Fibroblast of pulmonary artery (primary cell): ENCODE results near the gene DCUN1D3.

Source experiments
- DNase-seq: peaks from one replicate; pipeline ENCODE4 v3.0.0-alpha.2; 2010; ENCODE audit warnings: low read depth
- H3K4me3 ChIP-seq: replicated peaks from 2 replicates; pipeline ENCODE4 v1.5.1; 2011; ENCODE audit warnings: low read depth, mild to moderate bottlenecking, control low read depth, low read length, moderate library complexity
- TF ChIP-seq, protein P1 (sequence below): IDR thresholded peaks from 2 replicates; pipeline ENCODE4 v1.5.1; 2011; ENCODE audit warnings: mild to moderate bottlenecking, control low read depth, low read length, inconsistent platforms; ENCODE audit errors: missing control alignments

The DCUN1D3 gene

DNA sequence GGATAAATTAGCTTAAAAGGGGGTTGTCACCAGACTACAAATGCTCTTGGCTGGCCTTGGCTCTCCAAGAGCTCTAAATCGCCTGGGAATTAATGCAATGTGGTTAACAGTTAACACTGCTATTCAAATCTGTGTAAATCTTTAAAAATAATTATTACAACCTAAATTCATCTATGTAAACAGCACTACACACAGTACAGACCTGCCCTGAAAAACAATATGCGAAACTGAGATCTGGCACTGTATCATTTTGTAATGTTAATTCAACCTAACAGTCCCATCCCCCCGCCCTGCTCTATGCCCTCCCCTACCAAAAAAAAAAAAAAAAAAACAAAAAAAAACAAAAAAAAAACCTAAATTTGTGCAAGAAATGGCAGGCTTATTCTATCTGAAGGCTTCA is 40.9 kb downstream of the DCUN1D3 start:
- H3K4me3 ChIP-seq = no peak overlapping the region
- no peak for DNase-seq
- TF ChIP-seq, protein P1, sequence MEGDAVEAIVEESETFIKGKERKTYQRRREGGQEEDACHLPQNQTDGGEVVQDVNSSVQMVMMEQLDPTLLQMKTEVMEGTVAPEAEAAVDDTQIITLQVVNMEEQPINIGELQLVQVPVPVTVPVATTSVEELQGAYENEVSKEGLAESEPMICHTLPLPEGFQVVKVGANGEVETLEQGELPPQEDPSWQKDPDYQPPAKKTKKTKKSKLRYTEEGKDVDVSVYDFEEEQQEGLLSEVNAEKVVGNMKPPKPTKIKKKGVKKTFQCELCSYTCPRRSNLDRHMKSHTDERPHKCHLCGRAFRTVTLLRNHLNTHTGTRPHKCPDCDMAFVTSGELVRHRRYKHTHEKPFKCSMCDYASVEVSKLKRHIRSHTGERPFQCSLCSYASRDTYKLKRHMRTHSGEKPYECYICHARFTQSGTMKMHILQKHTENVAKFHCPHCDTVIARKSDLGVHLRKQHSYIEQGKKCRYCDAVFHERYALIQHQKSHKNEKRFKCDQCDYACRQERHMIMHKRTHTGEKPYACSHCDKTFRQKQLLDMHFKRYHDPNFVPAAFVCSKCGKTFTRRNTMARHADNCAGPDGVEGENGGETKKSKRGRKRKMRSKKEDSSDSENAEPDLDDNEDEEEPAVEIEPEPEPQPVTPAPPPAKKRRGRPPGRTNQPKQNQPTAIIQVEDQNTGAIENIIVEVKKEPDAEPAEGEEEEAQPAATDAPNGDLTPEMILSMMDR = no peak

DNA sequence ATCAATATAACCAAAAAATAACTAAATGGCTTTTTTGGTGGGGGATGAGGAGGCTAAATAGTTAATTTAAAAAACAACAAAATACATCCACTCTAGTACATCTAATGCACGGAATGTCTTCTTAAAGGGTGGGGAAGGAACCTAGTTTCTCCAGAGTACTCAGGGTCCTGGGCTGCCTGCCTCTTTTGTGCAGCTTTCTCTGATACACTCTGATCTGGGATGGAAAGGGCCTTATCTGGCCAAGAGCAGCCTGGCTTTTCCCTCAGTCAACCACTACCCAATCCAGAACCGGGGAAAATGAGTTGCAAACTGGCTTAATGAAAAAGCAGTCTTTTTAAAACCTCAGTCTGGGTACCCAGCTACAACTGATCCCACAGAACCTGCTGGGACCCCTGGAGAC is 42.9 kb downstream of the DCUN1D3 start:
- TF ChIP-seq, protein P1 = no peak
- DNase-seq = no peak
- H3K4me3 ChIP-seq = no peak overlapping the region

DNA sequence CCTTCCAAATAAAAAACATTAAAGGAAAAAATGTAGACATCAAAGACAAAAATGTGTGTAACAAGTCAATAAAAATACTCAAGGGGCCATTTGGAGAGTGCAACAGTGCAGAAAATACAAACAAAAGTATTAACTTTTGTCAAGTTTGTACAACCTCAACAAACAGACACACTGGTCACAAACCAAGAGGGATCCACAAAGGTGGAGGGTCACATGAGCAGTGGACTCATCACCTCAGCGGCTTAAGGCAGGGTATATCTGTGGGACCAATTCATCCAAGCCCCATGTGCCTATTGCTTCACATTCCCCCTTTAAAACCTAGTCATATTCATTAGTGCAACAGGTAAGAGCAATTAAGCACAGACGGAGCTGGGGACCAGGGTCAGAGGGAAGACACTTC is 45.2 kb downstream of the DCUN1D3 start:
- TF ChIP-seq, protein P1 = no peak
- DNase-seq = no peak
- H3K4me3 ChIP-seq = no peak overlapping the region

DNA sequence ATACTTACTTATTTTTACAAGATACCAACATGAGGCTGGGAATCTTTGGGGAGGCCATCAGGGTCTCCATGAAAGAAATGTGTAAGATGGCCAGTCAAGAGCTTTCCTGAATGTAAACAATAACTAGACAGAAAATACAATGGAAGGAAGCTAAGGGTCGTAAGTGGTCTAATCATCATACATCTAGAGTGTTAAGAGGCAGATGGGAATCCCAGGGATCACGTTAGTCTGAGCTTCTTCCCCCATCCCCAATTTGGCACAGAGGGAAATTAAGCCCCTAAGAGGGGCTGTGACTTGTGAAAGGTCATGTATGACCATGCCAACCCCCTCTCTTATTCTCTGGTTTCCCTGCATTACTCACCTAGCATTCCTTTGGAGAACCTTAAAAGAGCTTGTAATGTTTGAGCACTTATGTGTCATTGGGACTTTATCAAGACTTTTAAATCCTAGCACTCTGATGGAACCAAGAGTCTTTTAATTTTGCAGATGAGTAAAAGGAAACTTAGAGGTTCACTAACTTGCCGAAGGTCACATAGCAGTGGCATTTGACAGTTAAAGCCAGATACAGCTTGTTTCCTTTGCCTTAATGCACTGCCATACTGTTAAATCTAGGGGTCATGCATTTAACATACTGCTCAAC is 46.1 kb downstream of the DCUN1D3 start:
- H3K4me3 ChIP-seq = no peak overlapping the region
- no peak for DNase-seq
- TF ChIP-seq, protein P1 = no peak

DNA sequence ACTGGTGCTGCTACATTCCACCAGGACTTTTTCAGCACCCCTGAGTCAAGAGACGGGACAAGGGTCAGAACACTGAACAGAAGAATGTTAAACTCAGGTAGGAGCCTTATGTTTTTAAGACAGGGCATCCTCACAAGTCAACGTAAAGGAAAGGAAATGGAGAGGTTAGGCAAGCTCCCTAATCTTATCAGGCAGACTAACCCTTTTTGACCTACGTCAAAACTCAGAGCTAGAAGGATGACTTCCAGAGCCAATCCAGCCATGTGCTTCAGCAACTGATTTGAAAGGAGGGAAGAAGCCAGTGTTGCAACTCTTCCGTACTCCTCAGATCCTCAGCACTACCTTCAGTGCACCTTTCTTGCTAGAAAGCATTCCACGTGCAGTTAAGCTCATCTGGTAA is 47.0 kb downstream of the DCUN1D3 start:
- DNase-seq = peak; percentile 32
- TF ChIP-seq, protein P1 = no peak
- H3K4me3 ChIP-seq = no peak overlapping the region

DNA sequence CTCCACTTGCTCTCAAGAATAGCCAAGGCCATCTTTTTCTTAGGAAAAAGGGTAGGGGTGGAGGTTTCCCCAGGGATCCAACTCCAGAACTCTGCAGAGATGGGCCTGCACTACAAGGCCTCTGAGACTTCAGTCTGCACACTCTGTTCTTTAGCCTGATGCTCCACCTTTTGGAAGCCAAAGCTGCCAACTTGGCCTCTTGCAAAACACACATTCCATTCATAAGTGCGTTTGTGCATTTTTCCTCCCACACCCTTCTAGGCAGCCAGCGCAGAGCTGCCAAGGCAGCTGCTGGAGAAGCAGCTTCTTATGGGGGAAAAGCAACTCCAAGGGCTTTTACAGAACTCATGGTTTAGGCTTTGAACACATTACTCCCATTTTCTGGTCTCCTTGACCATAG is 48.6 kb downstream of the DCUN1D3 start:
- TF ChIP-seq, protein P1 = no peak
- no peak overlapping the region for H3K4me3 ChIP-seq
- DNase-seq = peak; percentile 99

DNA sequence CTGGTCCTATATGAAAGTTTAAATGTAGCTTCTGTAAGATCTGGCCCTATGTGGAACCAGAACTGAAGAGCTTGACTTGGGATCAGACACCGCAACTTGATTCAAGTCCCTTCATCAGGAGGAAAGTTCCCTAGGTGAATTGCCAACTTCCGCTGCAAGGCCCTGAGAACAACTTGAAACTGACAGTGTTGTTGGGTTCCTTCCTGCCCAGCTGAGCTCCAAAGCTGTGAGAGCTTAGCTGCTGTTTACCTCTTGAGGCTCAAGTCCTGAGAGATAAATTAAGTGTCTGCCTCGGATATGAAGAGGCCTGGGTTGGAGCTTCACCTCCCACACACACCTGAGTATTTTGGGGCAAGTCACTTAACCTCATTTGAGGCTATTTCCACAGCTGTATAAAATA is 49.2 kb downstream of the DCUN1D3 start:
- TF ChIP-seq, protein P1 = no peak
- H3K4me3 ChIP-seq = no peak overlapping the region
- DNase-seq = peak; percentile 32
